PC-3 (cell line): ENCODE results near the gene MZB1. TPM values are rescaled to one million over a fixed set of nuclear protein-coding genes. Genes with fewer than 3 reads are reported as not detected.
"Not testable (repeated sequence)": the region's sequence is repeated elsewhere in the genome, so short reads cannot be mapped to it uniquely, and the experiment has no call there.

Experiments used
- ATAC-seq: fragments of 200-7000 bp; cut with Tn5 transposase; 2 replicates; pipeline ENCODE4 v1.9.1; 2020; ENCODE audit warnings: mild to moderate bottlenecking, moderate library complexity
- BruUV-seq: library from RNA; stranded (reverse); fragments of 400-500 nt; replicated peaks from 2 replicates; lab custom pipeline; 2021; lab: Mats Ljungman, UMichigan
- CTCF ChIA-PET: fragments of 300-600 bp; sonication (Branson Sonifier 250); formaldehyde crosslinking; loops from one replicate; lab custom pipeline; 2022; ENCODE audit warnings: antibody characterized with exemption; lab: Charles Lee
- POLR2A ChIA-PET: fragments of 300-600 bp; sonication (Branson Sonifier 250); formaldehyde crosslinking; loops from one replicate; lab custom pipeline; 2022; ENCODE audit warnings: antibody characterized with exemption; ENCODE audit not compliant: unreplicated experiment; lab: Charles Lee
- DNase-seq: peaks from one replicate; pipeline ENCODE4 v3.0.0-alpha.2; 2015
- H2AFZ ChIP-seq: fragments of 300-600 bp; sonication (generic); 2 replicates; pipeline ENCODE4 v1.6.0; 2016; ENCODE audit warnings: antibody characterized with exemption, low read length
- H3F3A ChIP-seq: fragments of 300-600 bp; sonication (generic); one replicate; pipeline ENCODE4 v1.6.0; 2017; ENCODE audit warnings: antibody characterized with exemption, low read length, control low read depth, mild to moderate bottlenecking; ENCODE audit not compliant: unreplicated experiment
- H3K27ac ChIP-seq: fragments of 300-600 bp; sonication (generic); 2 replicates; pipeline ENCODE4 v1.5.1; 2016; ENCODE audit warnings: mild to moderate bottlenecking, low read length
- H3K27me3 ChIP-seq: fragments of 300-600 bp; sonication (generic); 2 replicates; pipeline ENCODE4 v1.6.1; 2016; ENCODE audit warnings: low read length, mixed read lengths
- H3K36me3 ChIP-seq: fragments of 300-600 bp; sonication (generic); 2 replicates; pipeline ENCODE4 v1.6.1; 2016; ENCODE audit warnings: low read depth, mixed run types, low read length, mixed read lengths
- H3K4me1 ChIP-seq: fragments of 300-600 bp; sonication (generic); 2 replicates; pipeline ENCODE4 v1.5.1; 2016; ENCODE audit warnings: low read length; ENCODE audit not compliant: insufficient read depth
- H3K4me2 ChIP-seq: fragments of 300-600 bp; sonication (generic); 2 replicates; pipeline ENCODE4 v1.6.0; 2016; ENCODE audit warnings: low read length
- H3K4me3 ChIP-seq: fragments of 300-600 bp; sonication (generic); 2 replicates; pipeline ENCODE4 v1.5.1; 2016; ENCODE audit warnings: mild to moderate bottlenecking, low read length, mixed read lengths
- H3K79me2 ChIP-seq: fragments of 300-600 bp; sonication (generic); 2 replicates; pipeline ENCODE4 v1.6.1; 2017; ENCODE audit warnings: low read length, mixed read lengths
- H3K9ac ChIP-seq: fragments of 300-600 bp; sonication (generic); 2 replicates; pipeline ENCODE4 v1.6.0; 2016; ENCODE audit warnings: mild to moderate bottlenecking, low read length
- H3K9me2 ChIP-seq: fragments of 300-600 bp; sonication (generic); replicated peaks from 2 replicates; pipeline ENCODE4 v1.6.1; 2016; ENCODE audit warnings: mixed run types, low read length, mixed read lengths
- H3K9me3 ChIP-seq: fragments of 300-600 bp; sonication (generic); 2 replicates; pipeline ENCODE4 v1.6.1; 2016; ENCODE audit warnings: low read length, mixed read lengths
- H4K20me1 ChIP-seq: fragments of 300-600 bp; sonication (generic); 2 replicates; pipeline ENCODE4 v1.6.1; 2016; ENCODE audit warnings: low read length, mixed read lengths
- EZH2 ChIP-seq: fragments of 300-600 bp; sonication (generic); IDR thresholded peaks from one replicate; pipeline ENCODE4 v1.6.1; 2017; ENCODE audit warnings: antibody characterized with exemption, mild to moderate bottlenecking, low read length; ENCODE audit not compliant: unreplicated experiment
- EZH2phosphoT487 ChIP-seq: fragments of 300-600 bp; sonication (generic); IDR thresholded peaks from 2 replicates; pipeline ENCODE4 v1.6.1; 2018; ENCODE audit warnings: mild to moderate bottlenecking, antibody characterized with exemption, low read length, borderline replicate concordance
- intact Hi-C: fragments of 100-400 bp; cut with micrococcal nuclease; formaldehyde crosslinking; loops from 2 replicates; pipeline ENCODE4 v1.9.0; 2023
- total RNA-seq: library from RNA; depleted of rRNA; stranded (reverse); fragments of >200 nt; gene quantifications from 2 replicates; pipeline ENCODE4 v1.2.3, GENCODE V29; 2014
- TF ChIP-seq, protein P1 (sequence below): fragments of 300-600 bp; sonication (generic); conservative IDR thresholded peaks from 2 replicates; pipeline ENCODE4 v1.5.1; 2017; ENCODE audit warnings: antibody characterized with exemption, low read depth, mild to moderate bottlenecking, low read length

The MZB1 gene
- total RNA-seq, 1 experiment from 2014 or later = 0.22 TPM

DNA sequence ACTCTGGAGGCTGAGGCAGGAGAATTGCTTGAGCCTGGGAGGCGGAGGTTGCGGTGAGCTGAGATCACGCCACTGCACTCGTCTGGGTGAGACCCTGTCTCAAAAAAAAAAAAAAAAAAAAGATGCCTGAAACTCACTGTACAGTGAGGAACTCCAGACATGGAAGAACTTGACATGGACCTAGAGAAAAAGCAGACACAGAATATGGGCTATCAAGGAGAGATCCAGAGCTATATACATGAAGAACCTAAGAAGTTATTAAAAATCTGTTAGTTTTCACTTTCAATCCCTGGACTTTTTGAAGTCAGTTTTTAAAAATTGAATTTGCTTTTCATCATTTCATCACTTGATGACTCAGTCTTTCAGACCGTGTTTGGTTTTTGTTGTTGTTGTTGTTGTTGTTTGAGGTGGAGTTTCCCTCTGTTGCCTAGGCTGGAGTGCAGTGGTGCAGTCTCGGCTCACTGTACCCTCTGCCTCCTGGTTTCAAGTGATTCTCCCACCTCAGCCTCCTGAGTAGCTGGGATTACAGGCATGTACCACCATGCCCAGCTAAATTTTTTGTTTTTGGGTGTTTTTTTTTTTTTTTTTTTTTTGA lies 27.8 kb downstream of the MZB1 start:
- Histone ChIP-seq H3K27ac (no peak overlapping the region), H3K36me3 (peaks cover 13% of the 10 kb centered on the region; the same call in 1 of the 2 replicates), H2AFZ (no peak overlapping the region), H3K9me2 (no peaks in the 10 kb centered on the region), H3F3A (no peaks in the 10 kb centered on the region), H3K9me3 (no peaks in the 10 kb centered on the region), H3K79me2 (peaks cover 54% of the 10 kb centered on the region), H3K27me3 (no peaks in the 10 kb centered on the region), H3K4me3 (no peak overlapping the region), H3K4me1 (peaks cover 11% of the 10 kb centered on the region), H3K4me2 (no peak overlapping the region), H3K9ac (no peak overlapping the region), H4K20me1 (peaks cover 15% of the 10 kb centered on the region)
- TF ChIP-seq EZH2phosphoT487 (no peak), EZH2 (no peak)
- TF ChIP-seq, protein P1, sequence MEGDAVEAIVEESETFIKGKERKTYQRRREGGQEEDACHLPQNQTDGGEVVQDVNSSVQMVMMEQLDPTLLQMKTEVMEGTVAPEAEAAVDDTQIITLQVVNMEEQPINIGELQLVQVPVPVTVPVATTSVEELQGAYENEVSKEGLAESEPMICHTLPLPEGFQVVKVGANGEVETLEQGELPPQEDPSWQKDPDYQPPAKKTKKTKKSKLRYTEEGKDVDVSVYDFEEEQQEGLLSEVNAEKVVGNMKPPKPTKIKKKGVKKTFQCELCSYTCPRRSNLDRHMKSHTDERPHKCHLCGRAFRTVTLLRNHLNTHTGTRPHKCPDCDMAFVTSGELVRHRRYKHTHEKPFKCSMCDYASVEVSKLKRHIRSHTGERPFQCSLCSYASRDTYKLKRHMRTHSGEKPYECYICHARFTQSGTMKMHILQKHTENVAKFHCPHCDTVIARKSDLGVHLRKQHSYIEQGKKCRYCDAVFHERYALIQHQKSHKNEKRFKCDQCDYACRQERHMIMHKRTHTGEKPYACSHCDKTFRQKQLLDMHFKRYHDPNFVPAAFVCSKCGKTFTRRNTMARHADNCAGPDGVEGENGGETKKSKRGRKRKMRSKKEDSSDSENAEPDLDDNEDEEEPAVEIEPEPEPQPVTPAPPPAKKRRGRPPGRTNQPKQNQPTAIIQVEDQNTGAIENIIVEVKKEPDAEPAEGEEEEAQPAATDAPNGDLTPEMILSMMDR = no peak
- intact Hi-C loops = no loop called here
- ChIA-PET CTCF (interaction anchor here (0.6 kb wide), 1 partner anchor 40 kb away, joined by 4 read pairs; no protein-coding TSS in a partner anchor), POLR2A (no interaction called here)
- no peak for ATAC-seq
- DNase-seq = no peak
- BruUV-seq = no TSS peak

DNA sequence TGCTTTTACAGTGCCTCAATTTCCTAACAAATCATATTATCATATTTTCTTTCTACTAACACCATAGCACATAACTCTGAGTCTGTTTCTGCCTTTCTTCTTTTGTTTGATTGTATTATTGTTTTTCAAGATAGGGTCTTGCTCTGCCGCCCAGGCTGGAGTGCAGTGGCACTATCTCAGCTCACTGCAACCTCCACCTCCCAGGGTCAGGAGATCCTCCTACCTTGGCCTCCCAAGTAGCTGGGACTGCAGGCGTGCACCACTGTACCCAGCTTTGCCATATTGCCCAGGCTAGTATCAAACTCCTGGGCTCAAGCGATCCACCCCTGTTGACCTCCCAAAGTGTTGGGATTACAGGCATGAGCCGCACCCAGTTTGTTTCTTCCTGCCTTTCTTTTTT lies 29.3 kb downstream of the MZB1 start:
- TF ChIP-seq, protein P1 = no peak
- TF ChIP-seq EZH2phosphoT487 = no peak
- TF ChIP-seq EZH2 = no peak
- peaks cover 15% of the 10 kb centered on the region for H4K20me1 ChIP-seq
- ChIA-PET POLR2A (no interaction called here), CTCF (no interaction called here)
- intact Hi-C loops = no loop called here
- DNase-seq = no peak
- H3K4me1 ChIP-seq = peaks cover 11% of the 10 kb centered on the region
- H3K4me2 ChIP-seq = no peak overlapping the region
- H3K36me3 ChIP-seq = peaks cover 13% of the 10 kb centered on the region; the same call in 1 of the 2 replicates
- no peak overlapping the region for H3K27ac ChIP-seq
- no peaks in the 10 kb centered on the region for H3K9me2 ChIP-seq
- ATAC-seq = no peak
- no peaks in the 10 kb centered on the region for H3F3A ChIP-seq
- no peaks in the 10 kb centered on the region for H3K27me3 ChIP-seq
- peaks cover 70% of the 10 kb centered on the region for H3K79me2 ChIP-seq
- no peak overlapping the region for H3K9ac ChIP-seq
- no peaks in the 10 kb centered on the region for H3K9me3 ChIP-seq
- no peak overlapping the region for H2AFZ ChIP-seq
- BruUV-seq = no TSS peak
- H3K4me3 ChIP-seq = no peak overlapping the region

DNA sequence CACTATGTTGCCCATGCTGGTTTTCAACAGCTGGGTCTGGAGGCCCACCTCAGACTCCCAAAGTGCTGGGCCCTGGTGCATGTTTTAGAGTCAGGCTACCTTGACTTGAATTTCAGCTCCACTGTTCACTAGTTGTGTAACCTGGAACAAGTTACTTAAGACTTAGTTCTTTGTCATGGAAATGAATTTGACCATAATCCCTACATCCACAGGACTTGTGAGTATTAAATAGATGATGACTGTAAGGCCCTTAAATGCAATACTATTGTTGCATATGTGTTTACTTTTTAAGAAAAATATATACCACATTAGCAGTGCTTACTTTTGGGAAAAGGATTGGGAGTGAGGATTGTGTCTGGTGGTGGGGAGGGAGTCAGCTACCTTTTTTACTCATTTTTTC lies 31.6 kb downstream of the MZB1 start:
- ATAC-seq = no peak

DNA sequence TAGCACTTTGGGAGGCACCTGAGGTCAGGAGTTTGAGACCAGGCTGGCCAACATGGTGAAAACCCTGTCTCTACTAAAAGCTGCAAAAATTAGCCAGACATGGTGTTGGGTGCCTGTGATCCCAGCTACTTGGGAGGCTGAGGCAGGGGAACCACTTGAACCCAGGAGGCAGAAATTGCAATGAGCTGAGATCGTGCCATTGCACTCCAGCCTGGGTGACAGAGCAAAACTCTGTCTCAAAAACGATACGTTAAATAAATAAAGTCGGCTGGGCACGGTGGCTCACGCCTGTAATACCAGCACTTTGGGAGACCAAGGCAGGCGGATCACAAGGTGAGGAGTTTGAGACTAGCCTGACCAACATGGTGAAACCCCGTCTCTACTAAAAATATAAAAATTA lies 33.8 kb downstream of the MZB1 start:
- POLR2A ChIA-PET, ATAC-seq: not testable (repeated sequence)

More for the DNA sequence above, 31.6 kb downstream of the MZB1 start:
- TF ChIP-seq EZH2phosphoT487 = no peak
- TF ChIP-seq, protein P1 = no peak
- no peak for TF ChIP-seq EZH2
- Histone ChIP-seq H3K9me2 (no peaks in the 10 kb centered on the region), H3F3A (no peaks in the 10 kb centered on the region), H3K27me3 (no peaks in the 10 kb centered on the region), H3K4me3 (no peak overlapping the region), H3K9me3 (no peaks in the 10 kb centered on the region), H3K79me2 (peaks cover 90% of the 10 kb centered on the region), H3K4me2 (no peak overlapping the region), H2AFZ (no peak overlapping the region), H3K27ac (no peak overlapping the region), H3K36me3 (no peaks in the 10 kb centered on the region; the same call in 1 of the 2 replicates), H3K4me1 (peaks cover 11% of the 10 kb centered on the region), H4K20me1 (peaks cover 15% of the 10 kb centered on the region; the same call in 1 of the 2 replicates), H3K9ac (no peak overlapping the region)
- ChIA-PET CTCF (interaction anchor here (0.7 kb wide), 1 partner anchor 614 kb away, joined by 9 read pairs; no protein-coding TSS in a partner anchor), POLR2A (interaction anchor here (0.6 kb wide), 1 partner anchor 16 kb away, joined by 20 read pairs; no protein-coding TSS in a partner anchor)
- no TSS peak for BruUV-seq
- DNase-seq = no peak
- intact Hi-C loops = no loop called here

More for the DNA sequence above, 33.8 kb downstream of the MZB1 start:
- H3K27ac ChIP-seq, H3K27me3 ChIP-seq, H3K9me3 ChIP-seq, H3K9me2 ChIP-seq, CTCF ChIA-PET, intact Hi-C loops, H3K4me3 ChIP-seq, H3K36me3 ChIP-seq, H3K9ac ChIP-seq, DNase-seq, H3K4me2 ChIP-seq, H2AFZ ChIP-seq, H3F3A ChIP-seq, BruUV-seq: not testable (repeated sequence)
- H4K20me1 ChIP-seq = peaks cover 18% of the 10 kb centered on the region; the same call in 1 of the 2 replicates
- peaks cover 99% of the 10 kb centered on the region for H3K79me2 ChIP-seq
- peaks cover 11% of the 10 kb centered on the region for H3K4me1 ChIP-seq
